C1 segment of cervical spinal cord (tissue), 14 donors: Measurements from ENCODE around the gene WASF3.
A peak's percentile ranks its signal among the peaks of the same experiment; 100 is the strongest.

ENCODE experiments used
- DNase-seq, 14 donors: peaks; one replicate each; lab custom pipeline; 2025; lab: John Stamatoyannopoulos, UW

WASF3 gene

DNA sequence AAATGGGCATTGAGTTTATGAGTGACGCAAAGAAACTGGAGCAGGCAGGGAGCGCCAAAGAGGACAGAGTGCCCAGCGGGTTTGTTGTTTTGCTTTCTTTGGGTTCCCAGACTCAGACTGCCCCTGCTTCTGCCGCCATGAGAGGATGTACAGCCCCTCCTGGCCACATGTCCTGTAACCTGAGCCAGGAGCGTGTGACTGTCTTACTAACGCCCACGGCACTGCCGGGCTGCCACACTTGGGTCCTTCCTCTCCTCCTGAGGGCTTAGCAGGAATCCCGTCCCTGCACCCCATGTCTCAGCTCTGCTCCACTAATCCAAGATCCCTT, 122.6 kb downstream of the WASF3 start:
- DNase-seq, result peak in 1 of 14 donors; percentile 50

DNA sequence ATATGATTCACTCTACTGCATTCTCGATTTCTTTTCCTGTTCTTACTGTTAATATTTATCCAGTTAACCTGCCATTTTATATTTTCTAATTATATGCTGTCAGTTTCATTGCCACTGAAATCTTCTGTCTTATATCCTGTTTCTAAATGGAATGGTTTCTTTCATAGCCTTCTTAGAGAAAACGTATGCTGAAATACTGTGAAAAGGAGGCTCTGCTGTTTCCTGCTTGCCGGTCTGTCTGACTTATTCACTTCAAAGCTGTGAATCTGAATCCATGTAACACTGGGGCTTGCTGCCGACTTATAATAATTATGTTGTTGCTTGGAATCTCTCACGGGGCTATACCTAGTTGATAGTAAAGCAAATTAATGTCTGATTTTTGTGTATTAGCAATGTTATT, 123.1 kb downstream of the WASF3 start:
- DNase-seq, result peak in 1 of 14 donors; percentile 22

DNA sequence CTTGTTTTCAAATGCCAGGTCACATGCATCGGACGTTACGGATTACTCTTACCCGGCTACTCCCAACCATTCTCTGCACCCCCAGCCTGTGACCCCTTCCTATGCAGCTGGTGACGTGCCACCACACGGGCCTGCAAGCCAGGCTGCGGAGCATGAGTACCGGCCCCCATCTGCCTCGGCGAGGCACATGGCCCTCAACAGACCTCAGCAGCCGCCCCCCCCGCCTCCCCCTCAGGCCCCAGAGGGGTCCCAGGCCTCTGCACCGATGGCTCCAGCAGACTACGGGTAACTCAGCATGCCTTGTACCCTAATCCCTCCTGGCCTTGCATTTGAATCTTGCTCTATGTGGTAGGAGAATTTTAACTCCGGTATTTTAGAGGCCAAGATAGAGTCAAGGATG, 123.6 kb downstream of the WASF3 start:
- DNase-seq, result no peak

DNA sequence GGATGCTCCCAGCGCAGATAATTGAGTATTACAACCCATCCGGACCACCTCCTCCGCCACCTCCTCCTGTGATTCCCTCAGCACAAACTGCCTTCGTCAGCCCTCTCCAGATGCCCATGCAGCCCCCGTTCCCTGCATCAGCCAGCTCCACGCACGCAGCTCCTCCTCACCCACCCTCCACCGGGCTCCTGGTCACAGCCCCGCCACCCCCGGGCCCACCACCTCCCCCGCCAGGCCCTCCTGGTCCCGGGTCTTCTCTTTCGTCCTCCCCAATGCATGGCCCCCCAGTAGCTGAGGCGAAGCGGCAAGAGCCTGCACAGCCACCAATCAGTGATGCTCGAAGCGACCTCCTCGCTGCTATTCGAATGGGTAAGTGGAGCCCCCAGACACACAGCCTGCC, 125.1 kb downstream of the WASF3 start:
- DNase-seq, result no peak

DNA sequence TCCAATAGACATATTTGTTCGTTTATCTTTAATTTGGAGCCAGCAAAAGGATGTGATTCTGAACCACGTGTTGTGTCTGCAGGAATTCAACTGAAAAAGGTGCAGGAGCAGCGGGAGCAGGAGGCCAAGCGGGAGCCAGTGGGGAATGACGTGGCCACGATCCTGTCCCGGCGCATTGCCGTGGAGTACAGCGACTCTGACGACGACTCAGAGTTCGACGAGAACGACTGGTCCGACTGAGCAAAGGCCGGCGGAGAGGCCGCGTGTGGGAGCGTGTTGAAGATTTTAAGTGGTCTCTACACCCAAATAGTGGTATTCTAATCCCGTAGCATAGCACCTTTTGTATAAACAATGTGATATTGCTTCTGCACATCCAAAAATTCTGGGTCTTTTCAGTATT, 128.1 kb downstream of the WASF3 start:
- DNase-seq, result no peak

DNA sequence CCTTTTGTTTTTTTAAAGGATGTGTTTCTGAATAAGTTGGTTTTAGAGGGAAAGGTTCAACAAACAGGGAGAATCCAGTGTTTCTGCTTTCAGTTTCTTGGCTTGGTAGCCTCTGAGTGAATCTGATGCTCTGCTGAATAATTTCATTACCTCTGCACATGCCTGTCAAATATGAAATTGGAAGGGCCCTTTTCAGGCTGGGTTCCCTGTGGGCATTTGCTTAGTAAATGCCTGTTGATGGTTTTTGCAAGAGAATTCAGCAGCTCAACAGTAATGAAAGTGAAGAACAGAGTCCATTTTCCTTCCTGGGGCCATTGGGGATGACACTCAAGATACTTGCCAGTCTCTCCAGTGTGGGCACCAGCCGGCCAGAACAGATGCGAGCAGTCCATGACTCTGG, 128.8 kb downstream of the WASF3 start:
- DNase-seq, result no peak

DNA sequence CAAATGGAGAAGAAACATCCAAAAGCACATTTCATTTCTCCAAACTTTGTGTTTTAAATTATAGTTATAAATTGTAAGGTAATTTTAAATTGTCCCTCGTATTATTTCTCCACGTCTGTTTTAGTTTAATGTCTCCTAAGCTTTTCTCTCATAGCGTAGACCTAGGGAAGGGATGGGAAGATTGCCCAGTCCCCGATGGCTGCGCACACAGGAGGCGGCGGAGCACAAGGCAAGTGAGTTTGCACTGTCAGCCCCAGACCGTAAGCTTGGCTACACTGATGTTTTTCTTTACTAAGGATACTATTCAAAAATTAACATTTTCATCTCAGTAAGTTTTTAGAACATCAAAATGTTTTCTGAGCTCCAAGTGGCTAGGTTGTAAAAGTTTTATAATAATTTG, 130.8 kb downstream of the WASF3 start:
- peak in 1 of 14 donors; percentile 10 for DNase-seq

DNA sequence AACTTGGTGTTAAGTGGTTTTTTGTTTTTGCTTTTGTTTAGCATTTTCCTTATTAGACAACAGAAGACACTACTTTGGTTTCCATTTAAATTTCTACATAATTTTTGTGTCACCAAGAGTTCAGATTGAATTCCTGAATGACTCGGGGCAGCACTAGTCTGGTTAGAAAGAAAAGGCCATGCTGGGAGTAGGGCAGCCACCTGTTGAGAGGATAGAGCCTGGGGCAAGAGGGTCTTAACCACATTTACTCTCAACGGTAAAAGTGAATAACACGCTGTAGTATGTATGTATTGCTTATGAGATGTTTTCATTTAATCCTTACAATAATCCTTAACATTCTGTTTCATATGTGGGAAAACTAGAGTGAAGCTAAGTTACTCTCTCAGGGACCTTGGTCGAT, 131.5 kb downstream of the WASF3 start:
- no peak for DNase-seq

DNA sequence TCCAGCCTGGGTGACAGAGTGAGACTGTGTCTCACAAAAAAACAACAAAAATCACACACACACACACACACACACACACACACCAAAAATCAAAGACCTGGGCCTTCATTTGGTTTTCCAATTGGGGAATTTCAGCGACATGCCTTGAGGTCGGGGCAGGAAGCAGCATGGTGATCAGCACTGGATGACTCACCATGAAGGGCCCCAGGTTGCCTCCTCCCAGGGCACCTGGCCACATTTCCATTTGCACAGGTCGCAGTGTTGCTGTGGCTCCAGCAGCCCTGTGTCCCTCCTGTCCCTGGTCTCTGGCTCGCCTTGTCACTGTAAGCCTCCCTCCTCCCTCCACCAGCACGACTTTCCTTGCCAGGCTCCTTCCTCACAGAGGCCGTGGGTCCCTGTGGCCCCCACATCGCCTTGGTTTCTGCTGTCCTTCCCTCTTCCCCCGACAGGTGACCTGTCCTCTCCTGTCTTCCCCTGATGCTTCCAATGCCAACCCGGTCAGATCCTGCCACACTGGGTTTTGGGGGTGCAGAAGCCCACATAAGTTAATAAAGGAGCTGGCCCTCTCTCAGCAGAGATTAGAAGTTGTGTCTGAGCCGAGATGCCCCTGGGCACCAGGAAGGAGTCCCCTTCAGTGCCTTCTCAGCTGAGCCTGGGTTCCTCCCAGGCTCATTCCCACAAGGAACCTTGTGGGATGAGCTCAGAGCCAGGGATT, 136.4 kb downstream of the WASF3 start:
- no peak for DNase-seq

DNA sequence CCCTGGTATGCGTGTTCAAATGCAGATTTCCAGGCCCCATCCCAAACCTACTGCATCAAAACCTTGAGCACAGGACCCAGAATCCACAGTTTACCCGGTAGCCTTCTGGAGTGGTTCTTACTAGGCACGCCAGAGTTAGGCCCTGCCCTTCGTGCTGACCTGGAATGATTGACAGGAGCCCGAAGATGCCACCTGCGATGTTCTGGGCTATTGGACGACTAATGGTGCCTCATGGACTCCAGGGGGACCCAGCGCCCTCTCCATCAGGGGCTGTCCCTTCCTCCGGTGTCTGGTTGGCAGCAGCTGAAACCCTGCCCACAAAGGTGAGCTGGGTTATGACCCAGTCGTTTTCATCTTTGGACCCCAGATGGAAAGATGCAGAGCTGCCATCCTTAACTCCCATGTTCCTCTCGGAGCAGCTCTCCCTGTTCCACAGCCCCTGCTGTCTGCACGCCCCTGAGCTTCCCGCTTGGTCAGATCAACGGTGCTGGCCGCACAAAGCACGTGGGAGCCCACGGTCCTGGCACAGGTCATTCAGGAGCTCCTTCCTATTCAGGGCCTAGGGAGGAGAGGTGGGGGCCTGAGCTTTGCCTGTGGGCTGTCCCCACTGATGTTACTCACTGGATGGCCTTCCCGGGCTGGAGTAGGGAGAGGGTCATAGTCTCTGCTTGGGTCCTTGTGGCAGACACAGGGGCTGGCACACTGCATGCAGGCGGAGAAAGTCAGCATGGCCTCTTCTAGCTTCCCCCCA, 137.3 kb downstream of the WASF3 start:
- DNase-seq, result no peak

DNA sequence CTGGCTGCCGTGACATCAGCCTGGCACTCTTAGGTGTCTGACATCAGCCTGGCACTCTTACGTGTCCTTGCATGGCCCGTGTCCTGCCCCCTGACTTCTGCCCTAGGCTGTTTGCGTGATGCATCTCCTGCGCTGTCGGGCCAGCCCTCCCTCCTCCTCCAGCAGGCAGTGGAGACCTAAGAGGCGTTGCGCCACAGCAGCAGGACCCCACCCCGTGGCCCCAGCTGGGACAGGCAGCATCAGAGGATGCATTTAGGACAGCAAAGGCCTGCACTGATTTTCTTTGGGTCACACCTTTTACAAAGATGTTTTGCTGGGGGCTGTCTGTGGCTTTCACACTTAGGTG, 137.8 kb downstream of the WASF3 start:
- no peak for DNase-seq

DNA sequence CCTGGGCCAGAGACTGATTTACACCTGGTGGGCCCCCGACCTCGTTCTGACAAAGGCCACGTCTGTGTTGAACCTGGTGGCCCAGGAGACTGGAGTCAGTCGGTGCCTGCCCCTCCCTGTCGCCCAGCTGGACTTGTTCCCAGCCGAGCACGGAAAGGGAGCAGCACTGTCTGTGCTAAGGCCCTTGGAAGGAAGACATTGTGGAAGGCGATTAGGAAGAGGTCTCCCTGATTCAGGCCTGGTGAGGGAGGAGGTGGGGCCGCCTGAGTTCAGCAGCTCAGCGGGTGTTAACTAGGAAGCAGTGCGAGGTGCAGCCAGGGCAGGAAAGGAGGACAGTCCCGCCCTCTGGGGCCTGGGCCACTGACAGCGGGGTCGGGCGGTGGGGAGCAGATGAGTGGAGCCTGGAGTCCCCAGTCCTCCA, 138.4 kb downstream of the WASF3 start:
- peak in 1 of 14 donors; percentile 10 for DNase-seq

DNA sequence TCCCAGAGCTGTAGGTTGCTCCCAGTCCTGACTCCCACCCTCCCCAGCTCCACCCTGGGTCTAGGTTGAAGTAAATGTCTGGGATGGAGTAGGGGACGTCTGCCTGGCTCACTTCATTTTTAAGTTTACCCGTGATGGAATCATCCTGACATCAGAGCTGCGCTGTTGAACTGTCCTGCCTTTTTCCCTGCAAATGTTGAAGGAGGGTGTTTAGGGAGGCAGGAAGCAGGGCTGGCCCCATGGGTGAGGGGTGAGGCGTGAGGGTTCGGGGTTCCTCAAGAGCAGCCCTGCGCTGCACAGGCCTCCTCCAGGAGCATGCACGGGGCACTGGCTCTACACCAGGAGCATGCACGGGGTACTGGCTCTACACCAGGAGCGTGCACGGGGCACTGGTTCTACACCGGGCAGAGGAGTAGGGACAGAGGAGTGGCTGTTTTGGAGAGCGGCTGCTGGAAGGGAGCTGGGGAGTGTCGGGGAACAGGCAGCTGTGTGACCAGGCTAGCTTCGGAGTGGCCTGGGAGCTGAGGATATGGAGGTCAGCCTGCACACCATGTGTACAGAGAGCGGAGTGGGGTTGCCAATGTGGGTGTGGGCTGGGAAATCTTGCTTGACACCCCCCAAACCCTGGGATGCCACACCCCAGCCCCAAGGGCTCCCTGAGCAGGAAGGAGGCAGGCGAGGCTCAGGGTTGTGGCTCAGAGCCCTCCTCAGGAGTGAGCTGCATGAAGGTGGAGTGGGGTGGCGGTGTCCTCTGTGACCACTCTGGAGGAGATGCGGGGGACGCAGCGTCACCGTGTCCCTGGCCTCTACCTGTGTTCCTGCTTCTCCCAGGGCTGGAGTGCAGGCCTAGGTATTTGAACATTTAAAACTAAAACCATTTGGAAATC, 139.8 kb downstream of the WASF3 start:
- no peak for DNase-seq

DNA sequence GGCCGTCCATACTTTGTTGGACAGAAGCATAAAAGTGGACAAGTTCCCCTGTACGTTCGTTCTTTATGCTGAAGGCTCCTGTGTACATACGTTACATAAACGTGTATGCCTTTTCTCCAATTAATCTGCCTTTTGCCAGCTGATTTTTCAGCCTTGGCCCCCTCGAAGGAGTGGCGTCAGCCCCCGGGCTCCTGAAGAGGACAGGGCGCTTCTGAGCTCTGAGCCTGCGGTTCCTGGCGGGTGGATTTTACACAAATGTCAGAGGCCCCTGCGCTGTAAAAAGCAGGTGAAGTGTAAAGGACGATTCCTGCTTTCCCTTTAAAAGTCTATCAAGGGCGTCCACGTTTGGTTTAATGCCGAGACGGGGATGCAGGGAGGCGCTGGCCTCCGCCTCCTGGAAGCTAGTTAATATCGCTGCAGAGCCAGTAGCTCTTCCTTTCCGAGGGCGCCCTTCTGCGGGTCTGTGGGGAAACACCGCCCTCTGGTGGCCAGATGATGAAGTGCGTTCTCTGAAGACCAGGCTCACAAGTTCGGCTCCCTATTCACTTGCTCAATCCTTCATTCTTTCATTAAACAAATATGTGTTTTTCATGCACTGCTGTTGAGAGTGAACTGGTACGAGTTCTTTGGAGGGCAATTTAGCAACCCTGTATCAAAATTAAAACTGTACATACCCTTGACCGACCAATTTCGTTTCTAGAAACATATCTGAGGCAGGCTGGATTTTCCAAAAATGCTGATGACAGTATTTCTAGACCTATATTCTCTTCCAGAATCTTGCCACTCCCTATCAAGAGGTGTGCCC, 141.1 kb downstream of the WASF3 start:
- DNase-seq, result peak in 13 of 14 donors; percentile 22 to 87 (median 66)

DNA sequence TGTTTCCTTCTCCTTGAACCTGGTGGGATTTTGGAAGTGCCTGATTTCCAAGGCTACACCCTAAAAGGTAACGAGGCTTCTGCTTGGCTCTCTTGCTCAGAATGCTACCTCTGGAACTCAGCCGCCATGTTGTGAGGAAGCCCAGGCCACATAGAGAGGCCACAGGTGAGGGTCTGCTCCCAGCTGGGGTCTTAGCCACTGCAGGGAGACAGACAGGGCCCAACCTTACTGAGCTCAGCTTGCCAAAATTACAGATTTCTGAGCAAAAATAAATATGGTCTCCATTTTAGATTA, 141.7 kb downstream of the WASF3 start:
- DNase-seq, result no peak

DNA sequence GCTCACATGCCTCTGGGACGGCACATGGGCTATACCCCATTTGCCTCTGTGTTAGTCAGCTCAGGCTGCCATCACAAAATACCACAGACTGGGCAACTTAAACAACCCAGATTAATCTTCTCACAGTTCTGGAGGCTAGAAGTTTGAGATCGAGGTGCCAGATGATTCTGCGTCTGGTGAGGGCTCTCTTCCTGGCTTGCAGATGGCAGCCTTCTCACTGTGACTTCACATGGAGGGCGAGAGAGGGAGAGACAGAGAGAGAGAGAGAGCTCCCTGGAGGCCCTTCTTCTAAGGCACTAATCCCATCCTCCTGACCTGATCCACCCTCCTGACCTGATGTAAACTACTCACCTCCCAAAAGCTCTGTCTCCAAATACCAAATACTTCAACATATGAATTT, 148.1 kb downstream of the WASF3 start:
- no peak for DNase-seq

DNA sequence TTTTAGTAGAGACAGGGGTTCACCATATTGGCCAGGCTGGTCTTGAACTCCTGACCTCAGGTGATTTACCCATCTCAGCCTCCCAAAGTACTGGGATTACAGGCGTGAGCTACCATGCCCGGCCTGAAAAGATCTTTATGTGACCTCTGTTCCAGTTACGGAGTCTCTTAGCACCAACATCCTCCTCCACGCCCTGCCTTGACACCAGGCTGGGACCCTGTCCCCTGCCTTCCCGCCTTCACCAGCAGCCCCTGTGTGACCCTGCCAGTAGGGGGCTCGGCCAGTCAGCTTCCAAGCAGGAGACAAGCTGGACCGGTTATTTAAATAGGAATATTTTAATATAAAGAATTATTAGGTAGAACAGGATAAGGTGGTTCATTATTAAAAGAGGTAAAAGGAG, 148.9 kb downstream of the WASF3 start:
- no peak for DNase-seq

DNA sequence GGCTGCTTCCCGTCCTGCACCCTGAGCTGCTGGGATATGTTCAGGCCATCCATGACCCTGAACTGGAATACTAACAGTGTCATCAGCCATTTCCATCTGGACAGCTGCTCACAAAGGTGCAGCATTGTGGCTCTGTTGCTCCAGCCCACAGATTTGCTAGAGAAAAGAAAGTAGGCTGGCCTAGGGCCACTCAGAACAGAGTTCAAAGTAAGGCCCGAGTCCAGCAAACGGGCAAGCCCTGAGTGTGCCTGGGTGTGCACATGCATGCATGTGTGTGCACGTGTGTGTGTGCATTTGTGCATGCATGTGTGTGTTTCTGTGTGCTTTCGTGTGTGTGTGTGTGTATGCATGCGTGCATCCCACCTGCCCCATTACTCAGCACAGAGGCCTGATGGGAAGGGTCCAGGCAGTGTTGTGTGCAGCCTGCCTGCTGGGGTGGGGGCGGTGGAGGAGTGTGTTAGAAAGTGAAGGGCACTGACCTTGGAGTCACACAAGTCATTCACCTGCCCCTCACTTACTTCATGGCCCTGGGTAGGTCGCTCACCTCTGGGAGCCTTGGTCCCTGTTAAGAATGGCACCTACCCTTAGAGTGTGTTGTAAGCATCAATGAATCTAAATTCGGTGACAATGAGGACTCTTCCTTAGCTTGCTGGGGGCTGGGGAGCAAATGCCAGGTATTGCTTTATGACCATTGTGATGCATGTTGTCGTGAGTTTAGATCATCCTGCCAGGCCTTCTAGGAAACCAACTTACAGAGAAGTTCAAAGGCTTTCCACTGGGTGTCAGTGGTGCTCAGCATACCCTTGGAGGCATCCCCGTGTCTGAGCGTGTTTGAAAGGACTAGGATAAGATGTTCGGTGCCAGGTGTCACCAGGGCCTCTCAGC, 149.9 kb downstream of the WASF3 start:
- DNase-seq, result peak in 6 of 14 donors; percentile 7 to 44 (median 17)

DNA sequence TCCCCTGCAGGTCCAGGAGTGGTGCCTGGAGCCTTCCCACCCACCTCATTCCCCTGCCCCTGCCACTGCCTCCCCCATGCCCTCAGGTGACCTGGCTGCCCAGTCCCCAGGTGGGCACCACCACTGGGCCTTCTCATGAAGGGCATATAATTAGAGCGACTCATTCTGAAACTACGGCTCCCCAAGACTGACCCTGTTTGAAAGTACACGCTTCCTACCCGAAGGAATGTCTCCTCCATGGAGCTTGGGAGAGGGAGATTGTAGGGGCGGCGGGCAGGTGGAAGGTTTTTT, 150.5 kb downstream of the WASF3 start:
- DNase-seq, result no peak

DNA sequence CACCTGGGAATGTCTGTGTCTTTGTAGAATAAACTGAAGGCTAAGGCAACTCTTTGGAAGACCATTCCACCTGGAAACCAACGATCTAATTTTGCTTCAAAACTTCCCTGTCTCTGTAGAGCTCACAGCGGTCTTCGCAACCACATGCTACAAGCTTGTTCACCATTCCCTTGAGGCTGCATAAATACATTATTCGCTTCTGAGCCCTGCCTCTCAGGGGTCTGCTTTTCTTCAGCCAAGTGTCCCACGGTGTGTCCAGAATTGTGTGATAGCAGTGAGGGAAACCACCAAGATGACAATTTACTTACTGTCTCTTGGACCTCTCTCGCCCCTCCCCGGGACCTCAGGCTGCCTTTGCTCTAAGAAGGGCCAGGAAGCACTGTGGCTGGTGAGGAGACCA, 152.0 kb downstream of the WASF3 start:
- DNase-seq, result no peak

DNA sequence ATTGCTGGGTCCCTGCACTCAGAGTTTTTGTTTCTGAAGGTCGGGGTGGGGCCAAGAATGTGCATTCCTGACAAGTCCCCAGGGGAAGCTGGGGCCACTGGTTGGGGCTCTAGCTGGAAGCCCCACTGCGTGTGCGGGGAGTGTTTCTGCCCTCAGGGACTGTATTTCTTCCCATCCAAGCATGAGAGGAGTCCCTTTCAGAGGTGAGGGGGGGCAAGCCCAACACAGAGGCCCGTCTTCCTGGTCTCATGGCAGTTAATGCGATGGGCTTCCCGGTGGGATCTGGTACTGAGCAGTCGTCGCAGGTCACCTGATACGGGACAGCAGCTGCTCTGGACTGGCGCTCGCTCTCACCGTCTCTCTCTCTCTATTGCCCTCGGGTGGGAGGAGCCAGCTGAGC, 152.7 kb downstream of the WASF3 start:
- no peak for DNase-seq
